Stimulated activated CD4-positive, alpha-beta T cell treated with anti-CD3 and anti-CD28 coated beads, Interleukin-15, amount 100 ng/mL, for 24 hours (primary cell): ENCODE measurements around the gene ATP6V0B.

Source experiments
- DNase-seq: peaks from one replicate; pipeline ENCODE4 v3.0.0-alpha.2; 2020

Gene ATP6V0B

DNA sequence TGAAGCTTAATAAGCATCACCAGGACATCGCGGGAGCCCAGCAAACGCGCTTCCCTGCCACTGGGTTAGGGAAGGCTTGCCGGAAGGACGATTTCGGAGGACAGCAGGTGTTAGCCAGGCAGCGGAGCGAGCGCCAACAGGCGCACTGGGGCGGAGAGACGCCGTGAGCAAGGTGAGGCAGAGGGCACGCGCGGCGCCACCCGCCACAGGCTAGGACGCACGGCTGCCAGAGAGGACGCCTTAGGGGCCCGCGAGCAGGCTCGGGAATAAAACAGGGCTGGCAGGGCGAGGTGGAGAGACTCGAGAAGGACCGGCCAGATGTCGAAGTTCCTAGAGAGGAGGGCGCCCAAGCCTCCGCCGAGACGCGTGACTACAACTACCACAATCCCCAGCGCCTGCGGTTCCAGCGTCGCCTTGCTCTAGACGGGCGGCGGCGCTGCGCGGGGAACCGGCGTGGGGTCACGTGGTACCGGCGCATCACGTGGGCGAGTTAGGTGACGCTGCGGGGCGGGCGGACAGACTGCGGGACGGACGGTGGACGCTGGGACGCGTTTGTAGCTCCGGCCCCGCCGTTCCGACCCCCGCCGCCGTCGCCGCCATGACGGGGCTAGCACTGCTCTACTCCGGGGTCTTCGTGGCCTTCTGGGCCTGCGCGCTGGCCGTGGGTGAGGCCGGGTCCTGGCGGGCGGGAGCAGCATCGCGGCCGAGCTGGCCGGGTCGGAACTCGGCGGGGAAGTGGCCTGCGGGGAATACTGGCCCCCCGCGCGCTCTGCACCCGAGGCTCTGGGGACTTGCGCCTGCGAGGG lies at the start of gene ATP6V0B:
Gene ATP6V0B (plus strand): TSS at position 518 of the 806 bp plus-strand sequence. CDS start 81 bp downstream, at position 599.
- peak; percentile 98 for DNase-seq

DNA sequence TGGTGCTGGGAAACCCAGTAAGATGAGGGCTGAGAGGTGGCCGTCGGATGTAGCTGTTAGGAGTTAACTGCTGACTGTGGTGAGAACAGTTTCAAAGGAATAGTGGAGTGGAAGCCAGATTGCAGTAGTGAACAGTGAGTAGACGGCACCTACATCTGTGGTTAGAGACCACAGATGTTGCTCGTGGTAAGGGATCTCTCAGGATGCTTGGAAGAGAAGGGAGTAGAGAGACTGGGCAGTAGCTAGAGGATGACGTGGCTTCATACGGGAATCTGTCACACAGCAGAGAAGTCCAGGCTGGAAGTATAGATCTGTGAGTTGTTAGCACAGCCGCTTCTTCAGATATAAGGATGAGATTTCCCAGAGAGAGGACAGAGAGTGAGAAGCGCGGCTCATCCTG lies 48.9 kb upstream of the ATP6V0B start:
- DNase-seq, result no peak

GRCh38 chr1:43930168-43930948 lies 44.4 kb upstream of the ATP6V0B start:
- DNase-seq, result peak; percentile 43

- DNase-seq, result no peak
These were observed 43.8 kb upstream of the ATP6V0B start for GRCh38 chr1:43930949-43931275.

- DNase-seq, result no peak
These were observed 42.8 kb upstream of the ATP6V0B start for GRCh38 chr1:43931711-43932660.

DNA sequence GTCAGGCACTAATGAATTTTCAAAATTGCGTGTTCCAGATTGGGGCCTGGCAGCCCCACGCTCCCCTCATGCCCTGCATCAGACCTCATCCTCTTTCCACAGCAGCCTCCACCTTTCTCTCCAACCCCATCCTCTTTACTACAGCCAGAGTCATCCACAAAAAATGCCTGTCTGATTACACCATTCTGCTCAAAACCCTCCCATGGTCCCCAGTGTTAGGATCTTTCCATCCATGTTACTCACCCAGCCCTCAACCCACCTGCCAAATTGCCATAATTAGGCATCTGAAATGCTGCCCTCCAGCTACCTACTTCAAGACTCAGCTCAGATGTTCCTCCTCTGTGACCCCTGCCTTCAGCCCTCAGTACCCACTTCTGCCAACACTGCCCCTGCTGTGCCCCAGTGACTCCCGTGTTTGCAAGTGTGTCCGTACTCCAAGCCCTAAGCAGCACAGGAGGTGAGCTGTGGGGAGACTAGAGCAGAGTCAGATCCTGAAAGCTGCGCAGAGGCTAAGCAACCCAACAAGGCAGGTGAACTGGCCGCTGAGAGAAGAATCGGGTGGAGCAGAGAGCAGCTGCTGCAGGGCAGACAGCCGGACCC lies 41.9 kb upstream of the ATP6V0B start:
- no peak for DNase-seq

- peak; percentile 36 for DNase-seq
These were observed 41.2 kb upstream of the ATP6V0B start, which contains the start of gene ARTN for GRCh38 chr1:43933386-43934100. Gene ARTN, plus strand, starts transcription at chr1:43933801. Its CDS starts 1,856 bp downstream, at chr1:43935657.

DNA sequence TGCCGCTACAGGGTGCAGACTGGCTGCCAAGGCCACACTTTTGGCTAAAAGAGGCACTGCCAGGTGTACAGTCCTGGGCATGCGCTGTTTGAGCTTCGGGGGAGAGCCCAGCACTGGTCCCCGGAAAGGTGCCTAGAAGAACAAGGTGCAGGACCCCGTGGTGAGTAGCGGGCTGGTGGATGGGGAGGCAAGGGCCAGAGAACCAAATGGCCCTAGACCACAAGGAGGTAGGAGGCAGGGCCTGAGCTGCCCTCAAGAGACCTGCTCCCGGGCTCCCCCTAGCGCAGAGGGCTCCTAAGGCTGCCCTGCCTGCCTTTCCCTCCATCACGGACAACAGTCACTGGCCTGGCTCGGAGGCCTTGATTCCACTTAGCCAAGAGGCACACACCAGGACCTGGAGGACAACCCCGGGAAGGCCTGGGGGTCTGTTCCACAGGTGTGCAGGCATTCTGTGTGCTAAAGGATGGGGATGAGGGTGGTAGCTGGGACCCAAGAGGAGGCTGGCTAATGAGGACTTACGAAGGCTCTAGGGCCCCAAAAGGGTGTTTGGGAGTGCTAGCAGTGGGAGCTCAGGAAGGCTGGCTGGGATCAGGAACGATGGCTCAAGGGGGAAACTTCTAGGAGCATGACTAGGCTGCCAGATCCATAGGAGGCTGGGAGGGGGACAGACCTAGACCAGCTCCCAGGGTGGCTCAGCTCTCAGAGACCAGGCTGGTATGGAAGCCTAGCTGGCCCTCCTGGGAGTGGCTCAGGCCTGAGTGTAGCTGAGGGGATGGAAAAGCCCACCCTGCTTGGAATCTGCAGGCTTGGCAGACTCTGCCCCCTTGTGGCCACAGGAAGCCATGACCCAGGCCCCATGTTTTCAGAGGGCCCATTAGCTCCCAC lies 40.4 kb upstream of the ATP6V0B start:
- DNase-seq, result peak; percentile 75

DNA sequence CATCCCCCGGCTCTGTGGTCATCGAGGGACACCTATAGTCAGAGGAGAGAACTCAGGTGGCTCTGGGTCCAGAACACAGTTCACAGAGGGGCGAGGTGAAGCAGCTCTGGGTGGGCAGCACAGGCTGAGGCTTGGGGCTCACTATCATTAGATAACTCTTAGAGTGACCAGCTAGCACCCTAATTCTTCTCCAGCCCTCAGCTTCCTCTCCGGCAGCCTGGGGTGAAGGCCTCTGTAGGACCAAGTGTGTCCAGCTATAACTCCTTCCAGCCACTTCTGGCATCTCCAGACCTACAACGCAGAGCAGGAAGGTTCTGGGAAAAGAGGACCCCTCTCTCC lies 39.8 kb upstream of the ATP6V0B start:
- DNase-seq, result no peak

- no peak for DNase-seq
These were observed 38.9 kb upstream of the ATP6V0B start for GRCh38 chr1:43935711-43936427.

DNA sequence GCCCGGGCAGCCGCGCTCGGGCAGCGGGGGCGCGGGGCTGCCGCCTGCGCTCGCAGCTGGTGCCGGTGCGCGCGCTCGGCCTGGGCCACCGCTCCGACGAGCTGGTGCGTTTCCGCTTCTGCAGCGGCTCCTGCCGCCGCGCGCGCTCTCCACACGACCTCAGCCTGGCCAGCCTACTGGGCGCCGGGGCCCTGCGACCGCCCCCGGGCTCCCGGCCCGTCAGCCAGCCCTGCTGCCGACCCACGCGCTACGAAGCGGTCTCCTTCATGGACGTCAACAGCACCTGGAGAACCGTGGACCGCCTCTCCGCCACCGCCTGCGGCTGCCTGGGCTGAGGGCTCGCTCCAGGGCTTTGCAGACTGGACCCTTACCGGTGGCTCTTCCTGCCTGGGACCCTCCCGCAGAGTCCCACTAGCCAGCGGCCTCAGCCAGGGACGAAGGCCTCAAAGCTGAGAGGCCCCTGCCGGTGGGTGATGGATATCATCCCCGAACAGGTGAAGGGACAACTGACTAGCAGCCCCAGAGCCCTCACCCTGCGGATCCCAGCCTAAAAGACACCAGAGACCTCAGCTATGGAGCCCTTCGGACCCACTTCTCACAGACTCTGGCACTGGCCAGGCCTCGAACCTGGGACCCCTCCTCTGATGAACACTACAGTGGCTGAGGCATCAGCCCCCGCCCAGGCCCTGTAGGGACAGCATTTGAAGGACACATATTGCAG lies 38.2 kb upstream of the ATP6V0B start:
- DNase-seq, result peak; percentile 37

GRCh38 chr1:43937179-43937865 lies 37.4 kb upstream of the ATP6V0B start:
- no peak for DNase-seq

DNA sequence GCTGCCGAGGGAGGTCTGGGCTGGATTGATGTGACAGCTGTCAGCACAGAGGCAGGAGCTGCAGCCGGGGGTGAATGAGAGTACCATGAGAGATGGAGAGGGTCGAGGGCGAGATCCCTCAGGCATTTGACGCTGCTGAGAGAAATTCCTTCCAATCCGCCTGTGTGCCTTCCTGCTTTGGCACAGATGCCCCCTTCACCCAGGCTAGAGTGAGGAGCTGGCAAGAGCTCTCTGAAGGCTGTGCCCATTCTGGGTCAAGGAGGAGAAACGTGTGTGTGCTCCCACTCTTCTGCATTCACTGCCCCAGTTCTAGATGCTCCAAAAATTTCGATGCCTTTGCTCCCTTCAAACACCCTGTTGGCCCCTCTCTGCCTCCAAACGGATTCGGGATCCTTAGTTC lies 36.4 kb upstream of the ATP6V0B start:
- no peak for DNase-seq

GRCh38 chr1:43938892-43939587 lies 35.7 kb upstream of the ATP6V0B start:
- DNase-seq, result no peak

GRCh38 chr1:43942411-43942810 lies 32.3 kb upstream of the ATP6V0B start:
- DNase-seq, result no peak

GRCh38 chr1:43944860-43945259 lies 29.9 kb upstream of the ATP6V0B start:
- no peak for DNase-seq

GRCh38 chr1:43945674-43946235 lies 29.0 kb upstream of the ATP6V0B start:
- no peak for DNase-seq
